Measurements from ENCODE around the gene STON1. TPM values are rescaled to one million over a fixed set of nuclear protein-coding genes. Genes with fewer than 3 reads are reported as not detected.

The STON1 gene
- polyA plus RNA-seq, 2 of the 4 experiments (the other 2 are of a cell fraction) = 0.88 to 1.0 TPM

DNA sequence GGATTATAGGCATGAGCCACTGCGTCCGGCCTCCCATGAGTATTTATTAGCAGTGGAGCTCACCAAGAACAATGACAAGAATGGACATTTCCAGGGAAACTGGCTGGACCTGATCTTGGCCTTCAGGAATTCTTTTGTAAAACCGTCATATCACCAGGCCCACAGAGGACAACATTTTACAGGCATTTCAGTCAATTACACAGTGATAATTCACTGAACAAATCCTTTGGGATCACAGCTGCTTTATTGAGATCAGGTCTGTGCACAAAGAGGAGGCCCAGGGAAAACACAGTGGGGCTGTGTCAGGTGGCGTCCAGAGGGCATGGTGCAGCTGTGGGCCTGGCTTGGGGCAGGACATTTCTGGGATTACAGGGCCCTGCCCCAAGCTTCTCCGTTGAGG is 57.6 kb downstream of the STON1 start:
- FAIRE-seq (no peak), DNase-seq (ENCODE audit: low read depth in 1 of 2, low spot score in 1 of 2) (no peak), ATAC-seq (no peak)
- Histone ChIP-seq H3K27ac (no peak overlapping the region), H3K9me3 (no peaks in the 10 kb centered on the region), H3K4me3 (no peak overlapping the region), H3K4me2 (no peak overlapping the region), H3K4me1 (no peaks in the 10 kb centered on the region)
- ChIA-PET POLR2A (no interaction called here), CTCF (interaction anchor here (0.6 to 3.7 kb wide), 11 partner anchors 12 to 1860 kb away, joined by 3 to 27 read pairs (median 4); no protein-coding TSS in a partner anchor)
- TF ChIP-seq KDM5A (IDR thresholded peaks at IDR 0.05) (no peak), NFE2L2 (conservative IDR thresholded peaks at IDR 0.05; ENCODE audit: low read length) (no peak), EP300 (IDR thresholded peaks at IDR 0.05) (no peak), CBX8 (IDR thresholded peaks at IDR 0.05) (no peak), HDAC2 (IDR thresholded peaks at IDR 0.05) (no peak), MAZ (IDR thresholded peaks at IDR 0.05; ENCODE audit: borderline replicate concordance, low read depth, low read length) (no peak), CBX2 (IDR thresholded peaks at IDR 0.05; ENCODE audit: borderline replicate concordance, low read depth) (no peak), FOSL2 (IDR thresholded peaks at IDR 0.05) (no peak), FOSL2 (CRISPR knock-in tag; IDR thresholded peaks at IDR 0.05) (no peak), RARB (CRISPR knock-in tag; IDR thresholded peaks at IDR 0.05) (no peak), RFX5 (IDR thresholded peaks at IDR 0.05) (no peak), EHMT2 (IDR thresholded peaks at IDR 0.05; ENCODE audit: low read depth) (no peak)
- TF ChIP-seq, protein P1, sequence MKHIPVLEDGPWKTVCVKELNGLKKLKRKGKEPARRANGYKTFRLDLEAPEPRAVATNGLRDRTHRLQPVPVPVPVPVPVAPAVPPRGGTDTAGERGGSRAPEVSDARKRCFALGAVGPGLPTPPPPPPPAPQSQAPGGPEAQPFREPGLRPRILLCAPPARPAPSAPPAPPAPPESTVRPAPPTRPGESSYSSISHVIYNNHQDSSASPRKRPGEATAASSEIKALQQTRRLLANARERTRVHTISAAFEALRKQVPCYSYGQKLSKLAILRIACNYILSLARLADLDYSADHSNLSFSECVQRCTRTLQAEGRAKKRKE (CRISPR knock-in tag; IDR thresholded peaks at IDR 0.05; ENCODE audit: low read depth) = no peak
- TF ChIP-seq, protein P2, sequence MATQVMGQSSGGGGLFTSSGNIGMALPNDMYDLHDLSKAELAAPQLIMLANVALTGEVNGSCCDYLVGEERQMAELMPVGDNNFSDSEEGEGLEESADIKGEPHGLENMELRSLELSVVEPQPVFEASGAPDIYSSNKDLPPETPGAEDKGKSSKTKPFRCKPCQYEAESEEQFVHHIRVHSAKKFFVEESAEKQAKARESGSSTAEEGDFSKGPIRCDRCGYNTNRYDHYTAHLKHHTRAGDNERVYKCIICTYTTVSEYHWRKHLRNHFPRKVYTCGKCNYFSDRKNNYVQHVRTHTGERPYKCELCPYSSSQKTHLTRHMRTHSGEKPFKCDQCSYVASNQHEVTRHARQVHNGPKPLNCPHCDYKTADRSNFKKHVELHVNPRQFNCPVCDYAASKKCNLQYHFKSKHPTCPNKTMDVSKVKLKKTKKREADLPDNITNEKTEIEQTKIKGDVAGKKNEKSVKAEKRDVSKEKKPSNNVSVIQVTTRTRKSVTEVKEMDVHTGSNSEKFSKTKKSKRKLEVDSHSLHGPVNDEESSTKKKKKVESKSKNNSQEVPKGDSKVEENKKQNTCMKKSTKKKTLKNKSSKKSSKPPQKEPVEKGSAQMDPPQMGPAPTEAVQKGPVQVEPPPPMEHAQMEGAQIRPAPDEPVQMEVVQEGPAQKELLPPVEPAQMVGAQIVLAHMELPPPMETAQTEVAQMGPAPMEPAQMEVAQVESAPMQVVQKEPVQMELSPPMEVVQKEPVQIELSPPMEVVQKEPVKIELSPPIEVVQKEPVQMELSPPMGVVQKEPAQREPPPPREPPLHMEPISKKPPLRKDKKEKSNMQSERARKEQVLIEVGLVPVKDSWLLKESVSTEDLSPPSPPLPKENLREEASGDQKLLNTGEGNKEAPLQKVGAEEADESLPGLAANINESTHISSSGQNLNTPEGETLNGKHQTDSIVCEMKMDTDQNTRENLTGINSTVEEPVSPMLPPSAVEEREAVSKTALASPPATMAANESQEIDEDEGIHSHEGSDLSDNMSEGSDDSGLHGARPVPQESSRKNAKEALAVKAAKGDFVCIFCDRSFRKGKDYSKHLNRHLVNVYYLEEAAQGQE (IDR thresholded peaks at IDR 0.05) = no peak
- TF ChIP-seq, protein P3, sequence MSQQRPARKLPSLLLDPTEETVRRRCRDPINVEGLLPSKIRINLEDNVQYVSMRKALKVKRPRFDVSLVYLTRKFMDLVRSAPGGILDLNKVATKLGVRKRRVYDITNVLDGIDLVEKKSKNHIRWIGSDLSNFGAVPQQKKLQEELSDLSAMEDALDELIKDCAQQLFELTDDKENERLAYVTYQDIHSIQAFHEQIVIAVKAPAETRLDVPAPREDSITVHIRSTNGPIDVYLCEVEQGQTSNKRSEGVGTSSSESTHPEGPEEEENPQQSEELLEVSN (IDR thresholded peaks at IDR 0.05; ENCODE audit: borderline replicate concordance, low read depth) = no peak
- TF ChIP-seq, protein P4, sequence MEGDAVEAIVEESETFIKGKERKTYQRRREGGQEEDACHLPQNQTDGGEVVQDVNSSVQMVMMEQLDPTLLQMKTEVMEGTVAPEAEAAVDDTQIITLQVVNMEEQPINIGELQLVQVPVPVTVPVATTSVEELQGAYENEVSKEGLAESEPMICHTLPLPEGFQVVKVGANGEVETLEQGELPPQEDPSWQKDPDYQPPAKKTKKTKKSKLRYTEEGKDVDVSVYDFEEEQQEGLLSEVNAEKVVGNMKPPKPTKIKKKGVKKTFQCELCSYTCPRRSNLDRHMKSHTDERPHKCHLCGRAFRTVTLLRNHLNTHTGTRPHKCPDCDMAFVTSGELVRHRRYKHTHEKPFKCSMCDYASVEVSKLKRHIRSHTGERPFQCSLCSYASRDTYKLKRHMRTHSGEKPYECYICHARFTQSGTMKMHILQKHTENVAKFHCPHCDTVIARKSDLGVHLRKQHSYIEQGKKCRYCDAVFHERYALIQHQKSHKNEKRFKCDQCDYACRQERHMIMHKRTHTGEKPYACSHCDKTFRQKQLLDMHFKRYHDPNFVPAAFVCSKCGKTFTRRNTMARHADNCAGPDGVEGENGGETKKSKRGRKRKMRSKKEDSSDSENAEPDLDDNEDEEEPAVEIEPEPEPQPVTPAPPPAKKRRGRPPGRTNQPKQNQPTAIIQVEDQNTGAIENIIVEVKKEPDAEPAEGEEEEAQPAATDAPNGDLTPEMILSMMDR (IDR thresholded peaks at IDR 0.05) = no peak
- WGBS (ENCODE audit: missing lambda C conversion rate) = 66% methylated on average over 5 of the region's 5 CpGs

DNA sequence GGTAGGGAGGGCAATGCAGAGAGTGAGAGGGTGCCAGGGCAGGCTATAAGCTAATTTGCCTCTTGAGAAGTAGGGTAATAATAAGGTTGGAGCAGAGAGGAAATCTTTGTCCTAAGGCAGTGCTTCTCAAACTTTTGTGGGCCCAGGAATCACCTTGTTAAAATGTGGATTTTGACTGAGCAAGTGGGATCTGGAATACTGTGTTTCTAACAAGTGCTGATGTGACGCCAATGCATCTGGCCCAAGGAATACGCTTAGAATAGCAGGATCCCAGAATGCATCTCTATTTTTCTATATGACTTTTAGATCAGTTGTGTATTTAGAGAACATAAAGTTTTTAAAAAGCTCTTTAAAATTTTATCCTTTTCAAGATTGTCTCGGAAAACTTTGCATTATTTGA is 58.0 kb downstream of the STON1 start:
- DNase-seq (ENCODE audit: low read depth in 1 of 2, low spot score in 1 of 2) = no peak
- Histone ChIP-seq H3K4me1 (no peaks in the 10 kb centered on the region), H3K4me3 (no peak overlapping the region), H3K9me3 (no peaks in the 10 kb centered on the region), H3K4me2 (no peak overlapping the region), H3K27ac (no peak overlapping the region)
- WGBS (ENCODE audit: missing lambda C conversion rate) = 74% methylated on average over 3 of the region's 3 CpGs
- TF ChIP-seq EP300 (IDR thresholded peaks at IDR 0.05) = no peak
- no peak for TF ChIP-seq RAD21 (conservative IDR thresholded peaks at IDR 0.05 in 1 of 2, IDR thresholded peaks at IDR 0.05 in 1 of 2)
- TF ChIP-seq HDAC2 (IDR thresholded peaks at IDR 0.05) = no peak
- TF ChIP-seq, protein P5, sequence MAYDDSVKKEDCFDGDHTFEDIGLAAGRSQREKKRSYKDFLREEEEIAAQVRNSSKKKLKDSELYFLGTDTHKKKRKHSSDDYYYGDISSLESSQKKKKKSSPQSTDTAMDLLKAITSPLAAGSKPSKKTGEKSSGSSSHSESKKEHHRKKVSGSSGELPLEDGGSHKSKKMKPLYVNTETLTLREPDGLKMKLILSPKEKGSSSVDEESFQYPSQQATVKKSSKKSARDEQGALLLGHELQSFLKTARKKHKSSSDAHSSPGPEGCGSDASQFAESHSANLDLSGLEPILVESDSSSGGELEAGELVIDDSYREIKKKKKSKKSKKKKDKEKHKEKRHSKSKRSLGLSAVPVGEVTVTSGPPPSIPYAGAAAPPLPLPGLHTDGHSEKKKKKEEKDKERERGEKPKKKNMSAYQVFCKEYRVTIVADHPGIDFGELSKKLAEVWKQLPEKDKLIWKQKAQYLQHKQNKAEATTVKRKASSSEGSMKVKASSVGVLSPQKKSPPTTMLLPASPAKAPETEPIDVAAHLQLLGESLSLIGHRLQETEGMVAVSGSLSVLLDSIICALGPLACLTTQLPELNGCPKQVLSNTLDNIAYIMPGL (CRISPR knock-in tag; IDR thresholded peaks at IDR 0.05; ENCODE audit: borderline replicate concordance) = no peak
- no peak for TF ChIP-seq HOXB13 (CRISPR knock-in tag; IDR thresholded peaks at IDR 0.05; ENCODE audit: low read depth)
- no peak for TF ChIP-seq EHMT2 (IDR thresholded peaks at IDR 0.05; ENCODE audit: low read depth)
- no peak for TF ChIP-seq SMC3 (IDR thresholded peaks at IDR 0.05)
- no peak for TF ChIP-seq POLR2A (IDR thresholded peaks at IDR 0.05; ENCODE audit: low read length)
- TF ChIP-seq EHF (CRISPR knock-in tag; IDR thresholded peaks at IDR 0.05) = no peak
- no peak for TF ChIP-seq MAFK (IDR thresholded peaks at IDR 0.05; ENCODE audit: partially characterized antibody)
- no peak for TF ChIP-seq HOXA7 (CRISPR knock-in tag; IDR thresholded peaks at IDR 0.05)
- TF ChIP-seq ESRRA (IDR thresholded peaks at IDR 0.05; ENCODE audit: borderline replicate concordance, low read length) = no peak
- no peak for TF ChIP-seq ZFP36 (IDR thresholded peaks at IDR 0.05; ENCODE audit: borderline replicate concordance, partially characterized antibody)
- no peak for TF ChIP-seq NPAS2 (CRISPR knock-in tag; IDR thresholded peaks at IDR 0.05; ENCODE audit: borderline replicate concordance)
- no peak for TF ChIP-seq GATA3 (IDR thresholded peaks at IDR 0.05; ENCODE audit: borderline replicate concordance)
- TF ChIP-seq RFX5 (IDR thresholded peaks at IDR 0.05) = no peak
- TF ChIP-seq JUNB (IDR thresholded peaks at IDR 0.05) = no peak
- CTCF ChIA-PET = interaction anchor here (0.6 to 3.7 kb wide), 17 partner anchors 12 to 1859 kb away, joined by 3 to 27 read pairs (median 3); no protein-coding TSS in a partner anchor
- no peak for ATAC-seq
- POLR2A ChIA-PET = no interaction called here
- FAIRE-seq = no peak
